Activated CD4-positive, alpha-beta T cell treated with anti-CD3 and anti-CD28 coated beads, Interleukin-2, amount 50 U/mL, for 1 hour (primary cell): ENCODE measurements around the gene TSC22D4.
A peak's percentile ranks its signal among the peaks of the same experiment; 100 is the strongest.

Experiments
- DNase-seq: peaks from one replicate; pipeline ENCODE4 v3.0.0-alpha.2; 2020

The TSC22D4 gene

DNA sequence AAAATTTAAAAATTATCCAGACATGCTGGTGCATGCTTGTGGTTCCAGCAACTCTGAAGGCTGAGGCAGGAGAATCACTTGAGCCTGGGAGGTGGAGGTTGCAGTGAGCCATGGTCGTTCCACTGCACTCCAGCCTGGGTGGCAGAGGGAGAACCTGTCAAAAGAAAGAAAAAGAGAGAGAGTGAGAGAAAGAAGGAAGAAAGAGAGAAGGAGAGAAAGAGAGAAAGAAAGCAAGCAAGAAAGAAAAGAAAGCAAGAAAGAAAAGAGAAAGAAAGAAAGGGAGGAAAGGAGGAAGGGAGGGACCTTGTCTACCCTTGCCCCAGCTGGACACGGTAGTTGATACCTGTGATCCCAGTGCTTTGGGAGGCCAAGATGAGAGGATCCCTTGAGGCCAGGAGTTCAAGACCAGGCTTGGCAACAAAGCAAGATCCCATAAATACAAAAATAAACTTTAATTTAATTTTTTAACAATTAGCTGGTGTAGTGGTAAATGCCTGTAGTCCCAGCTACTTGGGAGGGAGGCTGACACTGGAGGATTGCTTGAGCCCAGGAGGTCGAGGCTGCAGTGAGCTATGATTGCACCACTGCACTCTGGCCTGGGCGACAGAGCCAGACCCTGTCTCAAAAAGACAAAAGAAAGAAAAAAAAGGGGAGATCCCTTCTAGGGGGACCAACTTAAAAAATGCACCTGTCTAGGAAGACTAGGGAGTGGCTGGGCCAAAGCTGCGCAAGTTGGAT, 13.9 kb upstream of the TSC22D4 start:
- no peak for DNase-seq

DNA sequence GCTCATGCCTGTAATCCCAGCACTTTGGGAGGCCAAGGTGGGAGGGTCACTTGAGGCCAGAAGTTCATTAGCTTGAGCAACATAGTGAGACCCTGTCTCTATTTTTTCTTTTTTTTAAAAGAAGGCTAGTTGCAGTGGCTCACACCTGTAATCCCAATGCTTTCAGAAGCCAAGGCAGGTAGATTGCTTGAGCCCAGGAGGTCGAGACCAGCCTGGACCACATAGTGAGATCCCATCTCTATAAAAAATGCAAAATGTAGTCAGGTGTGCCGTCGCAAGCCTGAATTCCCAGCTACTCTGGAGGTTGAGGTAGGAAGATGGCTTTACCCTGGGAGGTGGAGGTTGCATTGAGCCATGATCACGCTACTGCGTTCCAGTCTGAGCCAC, 12.2 kb upstream of the TSC22D4 start:
- DNase-seq: no peak

DNA sequence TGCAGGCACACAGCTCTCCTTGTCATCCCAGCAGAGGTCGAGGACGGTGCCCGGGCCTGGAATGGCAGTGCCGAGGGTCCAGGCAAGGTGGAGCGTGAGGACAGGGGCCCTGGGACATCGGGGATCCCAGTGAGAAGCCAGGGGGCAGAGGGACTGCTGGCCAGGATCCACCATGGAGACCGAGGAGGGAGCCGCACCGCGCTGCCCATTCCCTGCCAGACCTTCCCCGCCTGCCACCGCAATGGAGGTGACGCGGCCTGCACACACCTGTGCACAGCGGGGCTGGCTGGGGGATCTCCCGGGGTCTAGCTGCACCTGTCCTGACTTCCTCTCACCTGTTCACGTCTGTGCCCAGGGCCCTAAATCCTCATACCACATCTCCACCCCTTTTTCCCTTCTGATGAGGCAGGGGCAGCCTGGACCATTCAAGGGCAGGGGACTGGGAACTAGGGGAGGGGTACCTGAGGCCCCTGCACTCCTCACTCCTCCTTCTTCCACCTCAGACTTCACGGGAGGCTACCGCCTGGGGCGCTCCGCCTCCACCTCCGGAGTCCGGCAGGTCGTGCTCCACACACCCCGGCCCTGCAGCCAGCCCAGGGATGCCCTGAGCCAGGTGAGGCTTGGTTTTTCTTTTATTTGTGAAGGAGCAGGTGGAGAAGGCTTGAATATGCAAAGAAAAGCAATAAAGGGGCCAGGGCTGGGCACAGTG, 11.6 kb upstream of the TSC22D4 start:
- no peak for DNase-seq

DNA sequence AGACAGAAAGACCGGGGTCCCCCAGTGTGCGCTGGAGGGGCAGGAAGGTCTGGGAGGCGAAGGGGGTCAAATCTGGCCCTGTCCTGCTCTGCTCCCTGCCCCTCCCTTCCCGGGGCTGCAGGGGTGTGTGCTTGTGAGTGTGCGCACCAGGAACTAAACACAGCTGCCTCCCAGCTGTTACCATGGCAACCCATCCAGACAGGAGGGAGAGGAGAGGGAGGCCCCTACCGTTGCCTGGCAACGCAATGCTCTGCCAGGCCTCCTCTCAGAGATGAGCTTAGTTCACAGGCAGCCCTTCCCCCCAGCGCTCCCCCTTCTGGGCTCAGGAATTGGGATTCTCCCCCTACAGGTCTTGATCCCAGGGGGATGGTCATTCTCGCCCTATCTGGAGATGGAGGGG, 10.8 kb upstream of the TSC22D4 start:
- peak; percentile 45 for DNase-seq

DNA sequence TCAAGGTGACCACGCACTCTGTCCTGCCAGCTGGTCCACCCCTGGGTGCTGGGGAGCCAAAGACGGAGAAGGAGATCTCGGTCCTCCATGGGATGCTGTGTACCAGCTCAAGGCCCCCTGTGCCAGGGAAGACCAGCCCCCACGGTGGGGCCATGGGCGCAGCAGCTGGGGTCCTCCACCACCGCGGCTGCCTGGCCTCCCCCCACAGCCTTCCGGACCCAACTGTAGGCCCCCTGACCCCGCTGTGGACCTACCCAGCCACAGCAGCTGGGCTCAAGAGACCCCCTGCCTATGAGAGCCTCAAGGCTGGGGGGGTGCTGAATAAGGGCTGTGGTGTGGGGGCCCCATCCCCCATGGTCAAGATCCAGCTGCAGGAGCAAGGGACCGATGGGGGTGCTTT, 10.1 kb upstream of the TSC22D4 start:
- DNase-seq: no peak

DNA sequence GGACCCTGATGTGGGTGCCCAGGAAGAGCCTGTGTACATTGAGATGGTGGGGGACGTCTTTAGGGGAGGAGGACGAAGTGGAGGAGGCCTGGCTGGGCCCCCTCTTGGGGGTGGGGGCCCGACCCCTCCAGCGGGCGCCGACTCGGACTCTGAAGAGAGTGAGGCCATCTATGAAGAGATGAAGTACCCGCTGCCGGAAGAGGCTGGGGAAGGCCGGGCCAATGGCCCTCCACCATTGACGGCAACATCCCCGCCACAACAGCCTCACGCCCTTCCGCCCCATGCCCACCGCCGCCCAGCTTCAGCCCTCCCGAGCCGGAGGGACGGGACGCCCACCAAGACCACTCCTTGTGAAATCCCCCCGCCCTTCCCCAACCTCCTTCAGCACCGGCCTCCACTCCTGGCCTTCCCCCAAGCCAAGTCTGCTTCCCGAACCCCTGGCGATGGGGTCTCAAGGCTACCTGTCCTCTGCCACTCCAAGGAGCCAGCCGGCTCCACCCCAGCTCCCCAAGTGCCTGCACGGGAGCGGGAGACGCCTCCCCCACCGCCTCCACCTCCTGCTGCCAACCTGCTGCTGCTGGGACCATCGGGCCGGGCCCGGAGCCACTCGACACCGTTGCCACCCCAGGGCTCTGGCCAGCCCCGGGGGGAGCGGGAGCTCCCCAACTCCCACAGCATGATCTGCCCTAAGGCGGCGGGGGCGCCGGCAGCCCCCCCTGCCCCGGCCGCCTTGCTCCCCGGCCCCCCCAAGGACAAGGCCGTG, 9.5 kb upstream of the TSC22D4 start:
- no peak for DNase-seq

DNA sequence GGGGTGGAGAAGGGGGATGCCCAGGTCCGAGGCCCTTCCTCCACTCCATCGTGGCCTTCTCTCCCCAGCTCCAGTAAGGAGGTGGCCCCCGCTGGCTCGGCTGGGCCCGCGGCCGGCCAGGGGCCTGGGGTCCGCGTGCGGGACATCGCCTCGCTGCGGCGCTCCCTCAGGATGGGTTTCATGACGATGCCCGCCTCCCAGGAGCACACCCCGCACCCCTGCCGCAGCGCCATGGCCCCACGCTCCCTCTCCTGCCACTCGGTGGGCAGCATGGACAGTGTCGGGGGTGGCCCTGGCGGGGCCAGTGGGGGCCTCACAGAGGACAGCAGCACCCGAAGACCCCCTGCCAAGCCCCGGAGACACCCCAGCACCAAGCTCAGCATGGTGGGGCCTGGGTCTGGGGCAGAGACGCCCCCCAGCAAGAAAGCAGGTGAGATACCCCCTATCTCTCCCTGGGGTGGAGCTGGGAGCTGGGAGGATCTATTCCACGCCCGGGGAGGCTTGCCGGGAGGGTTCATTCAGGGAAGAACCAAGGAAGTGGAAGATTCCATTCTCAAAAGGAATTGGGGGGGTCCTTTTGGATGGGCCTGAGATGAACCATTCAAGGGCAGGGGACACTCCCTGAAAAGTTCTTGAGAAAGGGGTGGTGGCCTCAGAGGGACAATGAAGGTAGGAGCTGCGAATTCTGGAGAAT, 7.9 kb upstream of the TSC22D4 start:
- DNase-seq: no peak

DNA sequence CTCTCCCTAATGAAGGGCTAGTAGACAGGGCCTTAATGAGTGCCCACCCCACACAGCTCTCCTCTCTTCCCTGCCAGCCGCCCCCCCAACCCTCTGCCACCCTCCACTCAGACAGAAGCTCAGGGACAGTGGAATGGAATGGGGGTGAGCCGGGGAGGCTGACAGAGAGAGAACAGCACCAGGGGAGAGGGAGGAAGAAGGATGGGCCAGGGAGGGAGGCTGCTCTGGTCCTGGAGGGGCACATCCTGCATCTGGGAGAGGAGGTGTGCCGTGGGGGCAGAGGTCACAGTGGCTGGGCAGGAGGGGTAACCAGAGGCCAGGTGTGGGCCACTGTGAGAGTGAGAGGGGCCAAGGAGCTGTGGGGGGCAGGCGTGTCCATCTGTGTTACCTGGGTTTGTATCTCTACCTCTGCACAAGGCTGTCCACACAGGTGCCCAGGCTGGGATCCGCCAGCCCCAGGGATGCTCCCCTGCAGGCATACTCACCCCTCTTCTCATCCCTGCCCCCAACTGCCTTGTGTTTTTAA, 7.2 kb upstream of the TSC22D4 start:
- no peak for DNase-seq

DNA sequence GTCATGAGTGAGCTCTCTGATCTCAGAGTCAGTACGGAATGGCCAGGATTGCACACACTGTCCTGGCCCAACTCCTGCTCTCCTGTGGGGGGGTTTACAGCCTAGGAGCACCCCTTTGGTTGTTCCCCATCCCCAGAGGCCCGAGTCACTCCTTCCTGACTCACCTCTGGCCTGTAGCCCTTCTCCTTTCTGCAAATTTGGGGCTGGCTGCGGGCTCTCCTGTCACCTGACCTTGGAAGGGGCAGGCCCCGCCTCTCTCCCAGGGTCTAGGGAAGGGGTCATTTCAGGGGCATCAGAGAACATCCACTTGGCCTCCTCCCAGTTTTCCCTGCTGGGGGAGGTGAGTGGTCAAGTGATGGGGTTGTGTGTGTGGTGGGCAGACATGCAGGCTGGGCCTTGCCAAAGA, 6.5 kb upstream of the TSC22D4 start:
- no peak for DNase-seq

DNA sequence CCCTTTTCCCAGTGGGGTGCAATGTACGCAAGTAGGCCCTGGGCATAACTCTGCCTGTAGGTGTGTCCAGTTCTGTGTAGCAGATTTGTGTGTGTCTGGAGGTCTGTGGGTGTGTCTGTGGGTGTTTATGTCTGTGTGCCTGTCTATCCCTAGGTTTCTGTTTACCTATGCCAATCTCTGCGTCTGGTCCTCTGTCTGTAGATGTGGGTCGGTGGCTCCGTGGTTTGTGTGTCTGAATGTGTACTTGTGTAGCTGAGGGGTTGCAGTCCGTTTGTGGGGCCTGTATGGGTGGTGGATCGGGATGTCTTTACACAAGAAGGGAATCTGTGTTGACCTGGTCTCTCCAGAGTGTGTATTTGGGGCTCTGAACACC, 5.6 kb upstream of the TSC22D4 start:
- DNase-seq: no peak

DNA sequence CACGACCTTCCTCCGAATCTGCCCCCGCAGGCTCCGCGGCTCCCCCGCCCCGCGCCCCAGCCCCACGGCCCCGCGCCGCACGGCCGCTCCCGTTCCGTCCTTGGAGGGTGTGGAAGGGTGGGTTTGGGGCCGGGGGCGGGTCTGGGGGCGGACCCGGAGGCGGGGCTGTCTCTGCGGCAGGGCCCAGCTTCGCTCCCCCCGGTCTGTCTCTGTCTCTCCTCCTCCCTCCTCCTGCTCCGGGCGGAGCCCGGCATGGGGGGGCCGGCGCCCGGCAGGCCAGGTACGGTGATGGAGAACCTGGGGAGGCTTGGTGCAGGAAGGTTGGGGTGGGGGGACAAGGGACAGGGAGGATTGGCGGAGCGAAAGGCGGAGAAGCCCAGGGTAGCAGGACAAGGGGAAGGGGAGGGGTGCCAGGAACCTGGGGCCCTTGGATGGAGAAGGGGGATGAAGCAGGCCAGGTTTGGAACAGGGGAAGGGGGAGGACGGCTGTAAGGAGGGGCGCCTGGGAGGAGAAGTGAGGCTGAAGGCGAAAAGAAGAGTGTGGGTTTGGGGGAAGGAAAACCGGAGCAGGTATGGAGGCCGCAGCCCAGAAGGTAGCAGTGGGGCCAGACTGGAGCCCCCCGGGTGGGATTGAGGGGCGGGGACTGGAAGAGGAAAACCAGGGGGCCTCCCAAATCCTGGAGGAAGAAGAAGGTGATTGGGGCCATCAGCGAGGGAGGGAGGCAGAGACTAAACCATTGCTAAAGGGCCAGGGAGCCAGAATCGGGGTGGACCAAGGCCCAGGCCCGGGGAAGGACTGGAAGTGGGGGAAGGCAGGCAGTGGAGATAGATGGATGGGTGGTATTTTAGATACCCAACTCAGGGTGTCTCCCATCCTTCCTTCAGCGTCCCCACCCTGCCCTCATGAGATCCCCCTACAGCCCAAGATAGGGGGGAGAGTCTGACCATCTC, 5.0 kb upstream of the TSC22D4 start, which contains the start of gene NYAP1:
TSS of gene NYAP1 (plus strand) at position 206 of the 951 bp plus-strand sequence. CDS start 1,385 bp downstream, outside the sequence.
- peak; percentile 60 for DNase-seq

DNA sequence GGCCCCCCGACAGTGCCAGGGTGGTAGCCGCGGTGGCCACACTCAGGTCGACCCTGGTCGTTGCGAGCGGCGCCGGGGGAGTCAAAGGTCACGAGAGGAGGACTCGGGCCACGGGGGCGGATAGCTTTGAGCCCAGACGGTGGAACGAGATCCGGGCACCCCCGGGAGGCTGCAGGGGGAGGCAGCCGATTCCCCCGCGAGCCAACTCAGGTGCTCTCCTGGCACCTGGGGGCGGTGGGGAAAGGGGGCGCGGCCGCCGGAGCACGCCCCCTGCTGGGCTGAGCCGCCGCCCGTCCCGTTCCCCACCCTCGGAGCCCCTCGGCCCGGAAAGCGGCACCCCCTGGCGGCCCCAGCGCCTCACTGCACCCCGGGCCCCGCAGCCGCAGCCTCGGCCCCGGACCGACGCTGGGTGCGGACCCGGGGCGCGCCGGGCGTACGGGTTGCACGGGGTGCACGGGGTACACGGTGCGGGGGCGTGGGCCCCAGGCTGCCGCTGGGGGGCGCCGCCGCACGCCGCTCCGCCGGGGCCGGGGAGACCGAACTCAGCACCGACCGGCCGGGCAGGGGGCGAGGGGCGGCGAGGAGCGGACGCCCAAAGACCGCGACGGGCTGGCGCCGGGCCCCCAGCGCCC, 4.2 kb upstream of the TSC22D4 start:
- DNase-seq: peak; percentile 80

DNA sequence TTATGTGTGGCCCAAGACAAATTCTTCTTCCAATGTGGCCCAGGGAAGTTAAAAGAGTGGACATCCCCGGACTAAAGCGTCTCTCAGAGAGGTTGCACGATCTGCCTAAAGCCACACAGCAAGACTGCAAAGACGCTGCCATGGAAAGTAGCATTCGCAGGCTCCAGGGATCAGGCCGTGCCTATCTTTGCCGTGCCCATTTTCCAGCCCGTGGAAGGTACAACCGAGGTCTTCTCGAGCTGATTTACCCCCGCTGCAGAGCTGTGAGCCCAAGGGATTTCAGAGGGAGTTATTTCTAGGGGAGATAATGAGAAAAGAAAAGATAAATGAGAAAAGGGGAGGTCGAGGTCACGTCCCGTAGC, 3.7 kb upstream of the TSC22D4 start:
- no peak for DNase-seq

DNA sequence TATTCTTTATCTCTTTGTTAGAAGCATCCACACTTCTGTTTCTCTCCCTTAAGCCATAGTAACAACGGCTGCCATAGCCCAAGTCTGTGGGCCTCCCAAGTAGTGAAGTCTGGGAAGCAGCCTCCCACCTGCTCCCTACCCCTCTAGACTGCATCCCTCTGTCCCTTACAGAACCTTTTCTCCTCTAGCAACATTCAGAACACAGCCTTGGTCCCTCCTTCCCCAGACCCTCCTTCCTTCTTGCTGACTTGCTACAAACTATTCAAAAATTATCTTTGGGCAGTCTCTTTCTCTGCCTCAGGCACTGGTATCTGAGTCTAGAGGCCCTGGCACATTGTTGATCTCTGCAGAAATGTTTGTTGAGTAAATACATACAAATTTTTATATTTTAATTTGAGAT, 2.5 kb upstream of the TSC22D4 start:
- no peak for DNase-seq

DNA sequence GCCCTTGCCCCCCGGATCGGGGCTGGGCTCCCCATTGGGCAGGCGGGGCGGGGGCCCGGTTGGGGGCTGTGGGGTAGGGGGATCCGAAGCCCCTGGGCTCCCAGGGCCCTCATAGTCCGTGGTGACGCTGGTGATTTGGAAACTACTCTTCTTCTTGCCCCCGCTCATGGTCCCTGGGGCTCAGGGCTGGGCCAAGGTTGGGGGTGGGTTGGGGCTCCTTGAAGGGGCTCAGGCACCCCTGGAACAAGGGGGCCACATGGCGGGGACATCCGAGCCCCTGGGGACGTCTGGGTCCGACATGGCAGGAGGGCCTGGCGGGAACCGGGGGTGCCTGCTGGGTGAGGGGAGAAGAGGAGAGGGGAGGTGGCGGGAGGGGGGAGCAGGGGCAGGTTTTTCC, 1.1 kb downstream of the TSC22D4 start:
- DNase-seq: no peak

DNA sequence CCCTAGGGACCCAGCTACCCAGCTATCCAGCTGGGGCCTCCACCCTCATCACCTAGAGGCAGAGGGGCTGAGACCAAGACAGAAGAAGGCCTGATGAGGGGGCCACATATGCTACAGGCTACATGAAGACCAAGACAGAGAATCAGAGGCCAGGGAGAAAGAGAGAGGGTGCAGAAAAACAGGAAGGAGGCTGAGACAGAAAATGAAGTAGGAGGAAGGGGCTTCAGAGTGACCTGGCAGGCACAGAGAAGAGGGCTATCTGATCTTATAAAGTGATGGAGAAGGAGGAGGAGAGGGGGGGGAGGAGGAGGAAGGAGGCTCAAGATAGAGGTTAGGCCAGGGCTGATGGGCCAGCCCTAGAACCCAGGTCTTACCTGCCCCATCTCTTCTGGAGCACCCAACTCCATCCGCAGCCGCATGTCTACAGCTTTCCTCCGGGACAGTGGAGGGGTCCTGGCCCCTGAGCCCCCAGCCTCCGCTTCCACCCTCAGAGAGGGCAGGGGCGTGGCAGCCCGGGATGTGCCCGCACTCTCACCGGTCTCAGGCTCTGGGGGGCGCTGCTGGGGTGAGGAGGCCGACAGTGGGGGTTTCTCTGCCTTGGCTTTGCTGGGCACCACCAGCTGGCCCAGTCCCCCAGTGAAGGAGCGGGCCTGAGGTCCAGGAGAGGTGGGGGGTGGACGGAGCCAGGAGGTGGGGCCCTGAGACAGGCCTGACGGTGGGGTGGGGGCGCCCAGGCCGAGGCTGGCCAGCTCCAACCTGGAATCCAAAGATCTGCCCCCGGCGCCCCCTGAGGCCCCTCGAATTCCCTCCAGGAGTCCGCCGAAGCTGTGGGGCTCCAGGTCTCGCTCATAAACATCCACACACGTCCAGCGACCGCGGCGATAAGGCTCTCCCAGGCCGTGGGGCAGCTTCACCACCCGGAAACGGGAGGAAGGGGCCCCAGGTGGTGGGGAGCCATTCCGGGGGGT, 1.8 kb downstream of the TSC22D4 start:
- peak; percentile 45 for DNase-seq

DNA sequence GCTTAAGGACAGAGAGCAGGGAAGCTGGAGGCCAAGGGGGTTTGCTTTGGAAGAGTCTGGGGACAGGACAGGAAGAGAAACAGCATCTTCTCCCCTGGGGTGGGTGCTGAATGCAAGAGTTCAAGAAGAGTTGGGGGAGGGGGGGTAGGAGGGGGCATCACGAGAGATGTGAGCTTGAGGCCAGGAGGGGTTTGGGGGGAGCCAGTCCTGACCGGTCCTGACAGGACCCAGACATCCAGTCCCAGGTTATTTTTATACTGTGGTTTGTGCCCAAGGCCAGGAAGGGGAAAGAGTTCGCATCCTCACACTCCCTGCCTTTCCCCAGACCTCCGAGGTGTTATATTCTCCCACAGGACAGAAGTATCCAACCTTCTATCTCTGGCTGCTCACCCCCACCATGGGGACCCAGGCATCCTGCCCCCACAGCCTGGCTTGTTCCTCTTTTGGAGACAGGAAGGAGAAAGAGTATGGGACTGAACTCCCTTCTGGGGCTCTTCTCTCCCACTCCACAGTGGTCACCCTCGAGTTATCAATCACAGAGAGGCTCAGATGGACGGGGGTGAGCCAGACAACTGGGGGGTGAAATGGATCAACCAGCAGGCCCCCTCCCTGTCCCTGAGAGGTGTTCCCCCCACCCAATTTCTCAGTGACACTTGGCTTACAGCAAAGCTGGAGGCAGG, 2.8 kb downstream of the TSC22D4 start:
- DNase-seq: no peak

DNA sequence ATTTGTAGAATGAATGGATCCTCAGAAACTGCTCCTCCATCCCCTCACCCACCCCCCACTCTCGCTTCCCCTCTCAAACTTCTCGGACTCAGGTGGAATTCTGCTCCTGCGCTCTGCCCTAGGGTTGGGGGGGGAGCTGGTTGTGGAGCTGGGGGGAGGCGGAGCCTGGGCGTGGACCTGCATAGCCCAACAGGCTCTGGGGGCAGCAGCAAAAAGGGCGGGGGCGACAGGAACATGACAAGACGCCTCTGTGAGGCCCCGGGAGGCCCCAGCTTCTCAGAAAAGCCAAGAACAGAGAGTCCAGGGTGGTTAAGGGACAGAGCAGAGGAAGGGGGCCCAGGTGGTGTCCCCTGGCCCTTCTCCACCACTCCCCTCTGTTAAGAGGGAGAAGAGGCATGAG, 3.5 kb downstream of the TSC22D4 start:
- DNase-seq: no peak

DNA sequence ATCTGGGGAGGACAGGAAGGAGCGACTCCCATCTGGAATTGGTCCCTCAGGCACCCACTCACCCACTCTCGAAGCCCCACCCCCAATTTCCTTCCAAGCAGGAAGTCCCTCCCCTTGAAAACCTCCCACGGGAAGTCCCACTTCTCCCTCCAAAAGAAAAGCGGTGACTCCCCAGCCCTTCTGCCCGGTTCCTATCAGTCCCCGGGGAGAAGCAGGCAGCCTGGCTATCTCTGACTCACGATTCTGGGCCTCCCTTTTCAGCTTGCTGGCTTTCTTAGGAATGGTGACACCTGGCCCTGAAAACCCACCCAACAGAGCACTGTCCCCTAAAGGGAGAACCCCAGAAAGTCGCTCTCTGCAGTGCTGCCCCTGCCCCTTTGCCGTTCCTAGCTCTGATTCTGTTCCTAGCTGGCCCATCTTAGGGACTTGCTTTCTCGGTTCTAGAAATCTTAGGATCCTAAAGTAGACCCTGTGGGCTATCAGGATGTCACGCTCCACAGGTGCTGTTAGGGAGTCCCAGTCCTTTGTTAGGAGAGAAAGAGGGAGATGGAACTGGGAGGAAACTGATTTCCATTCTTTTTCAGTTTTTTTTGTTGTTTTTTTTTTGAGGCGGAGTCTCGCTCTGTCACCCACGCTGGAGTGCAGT, 6.0 kb downstream of the TSC22D4 start:
- no peak for DNase-seq
